ENCODE measurements around the gene MS4A8.
"Not testable (repeated sequence)": the region's sequence is repeated elsewhere in the genome, so short reads cannot be mapped to it uniquely, and the experiment has no call there.

MS4A8 gene, protein sequence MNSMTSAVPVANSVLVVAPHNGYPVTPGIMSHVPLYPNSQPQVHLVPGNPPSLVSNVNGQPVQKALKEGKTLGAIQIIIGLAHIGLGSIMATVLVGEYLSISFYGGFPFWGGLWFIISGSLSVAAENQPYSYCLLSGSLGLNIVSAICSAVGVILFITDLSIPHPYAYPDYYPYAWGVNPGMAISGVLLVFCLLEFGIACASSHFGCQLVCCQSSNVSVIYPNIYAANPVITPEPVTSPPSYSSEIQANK

DNA sequence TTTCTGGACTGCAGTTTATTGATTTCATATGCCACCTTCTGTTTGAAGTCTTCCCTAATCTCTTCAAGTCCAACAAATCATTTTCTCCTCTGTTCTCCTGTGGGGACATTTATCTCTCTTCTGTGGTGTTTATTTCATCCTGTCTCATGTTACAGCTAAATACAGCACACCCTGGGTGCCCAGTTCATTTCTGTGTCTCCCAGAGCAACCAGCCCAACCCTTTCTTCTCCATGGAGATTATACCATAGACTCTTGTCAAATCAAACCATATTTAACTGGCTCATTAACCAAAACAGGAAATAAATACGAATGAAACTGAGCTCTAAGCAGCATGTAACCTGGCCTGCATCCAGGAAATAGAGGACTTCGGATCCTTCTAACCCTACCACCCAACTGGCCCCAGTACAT, at the start of gene MS4A8:
Gene MS4A8 (plus strand): TSS at position 329 of the 408 bp plus-strand sequence. CDS start 1,249 bp downstream, outside the sequence.
- DNase-seq, result peak; percentile 99

DNA sequence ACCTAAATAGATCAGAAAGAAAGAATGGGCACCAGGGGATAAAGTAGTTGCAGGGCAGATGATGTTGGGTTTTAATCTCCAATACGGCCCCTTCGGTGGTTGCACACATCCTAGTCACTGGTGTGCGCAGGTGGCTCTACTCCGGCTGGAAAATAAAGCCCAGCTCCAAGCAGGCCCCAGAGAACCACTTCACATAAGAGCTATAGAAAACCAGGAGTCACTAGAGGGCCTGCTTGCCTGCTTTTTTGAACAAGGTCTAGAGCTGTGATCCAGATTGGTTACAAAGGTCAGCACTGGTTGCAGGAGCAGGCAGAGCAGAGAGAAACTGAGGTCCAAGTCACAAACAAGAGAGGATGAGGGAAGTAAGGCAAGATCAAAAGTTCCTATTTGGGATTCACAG, 41.5 kb upstream of the MS4A8 start:
- peak; percentile 88 for DNase-seq

DNA sequence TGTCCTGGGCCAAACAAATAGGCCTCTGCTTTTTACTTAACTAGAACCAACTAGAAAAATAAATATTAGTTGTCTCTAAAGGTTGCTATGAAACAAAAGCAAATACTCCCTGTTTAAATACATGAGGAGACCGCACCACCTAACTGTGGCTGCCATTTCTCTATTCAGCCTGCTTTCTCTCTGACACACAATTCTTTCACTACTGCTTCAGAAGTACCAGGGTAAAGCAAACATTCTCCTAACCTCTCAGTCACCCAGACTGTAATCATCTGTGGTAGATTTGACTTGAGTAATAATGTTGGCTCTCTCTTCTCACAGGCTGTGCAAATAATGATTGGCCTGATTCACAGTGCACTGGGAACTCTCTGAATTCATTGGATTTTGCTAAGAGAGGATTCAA, 41.0 kb upstream of the MS4A8 start:
- DNase-seq, result peak; percentile 94

DNA sequence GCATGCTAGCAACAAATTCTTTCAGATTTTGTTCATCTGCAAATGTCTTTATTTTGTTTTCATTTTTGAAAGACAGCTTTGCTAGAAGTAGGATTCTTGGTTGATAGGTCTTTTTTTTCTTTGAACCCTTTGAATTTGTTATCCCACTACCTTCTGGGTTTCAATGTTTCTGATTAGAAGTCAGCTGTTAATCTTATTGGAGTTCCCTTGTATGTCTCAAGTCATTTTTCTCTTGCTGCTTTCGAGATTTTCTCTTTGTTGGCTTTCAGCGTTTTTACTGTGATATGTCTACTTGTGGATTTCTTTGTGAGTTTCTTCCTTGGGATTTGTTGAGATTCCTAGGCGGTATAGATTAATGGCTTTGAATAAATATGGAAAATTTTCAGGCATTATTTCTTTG, 27.2 kb upstream of the MS4A8 start:
- DNase-seq, result peak; percentile 10

DNA sequence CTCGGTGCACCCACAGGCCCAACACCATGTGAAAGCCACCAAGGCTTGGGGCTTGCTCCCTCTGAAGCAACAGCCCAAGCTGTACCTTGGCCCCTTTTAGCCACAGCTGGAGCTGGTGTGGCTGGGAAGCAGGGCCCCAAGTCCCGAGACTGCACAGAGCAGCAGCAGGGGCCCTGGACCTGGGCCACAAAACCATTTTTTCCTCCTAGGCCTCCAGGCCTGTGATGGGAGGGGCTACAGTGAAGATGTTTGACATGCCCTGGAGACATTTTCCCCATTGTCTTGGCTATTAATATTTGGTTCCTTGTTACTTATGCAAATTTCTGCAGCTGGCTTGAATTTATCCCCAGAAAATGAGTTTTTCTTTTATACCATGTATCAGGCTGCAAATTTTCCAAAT, 21.2 kb upstream of the MS4A8 start:
- not testable (repeated sequence) for DNase-seq

DNA sequence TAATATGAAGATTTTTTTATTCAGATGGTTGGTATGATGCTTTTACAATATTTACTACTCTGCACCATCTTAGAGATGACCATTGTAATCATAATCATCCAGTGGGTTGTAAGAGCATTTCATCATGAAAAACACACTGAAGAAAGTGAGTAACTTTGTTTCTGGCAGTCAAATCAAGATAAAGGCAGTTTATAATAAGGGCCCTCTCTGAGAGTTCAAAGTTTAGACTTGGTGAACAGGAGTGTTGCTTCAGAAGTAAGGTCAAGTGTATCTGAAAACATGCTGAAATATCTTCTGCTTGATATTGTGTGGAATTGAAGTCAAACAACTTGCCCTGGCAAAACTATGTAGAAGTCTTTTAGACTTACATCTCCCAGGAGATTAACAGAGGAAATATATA, 19.5 kb upstream of the MS4A8 start:
- no peak for DNase-seq

DNA sequence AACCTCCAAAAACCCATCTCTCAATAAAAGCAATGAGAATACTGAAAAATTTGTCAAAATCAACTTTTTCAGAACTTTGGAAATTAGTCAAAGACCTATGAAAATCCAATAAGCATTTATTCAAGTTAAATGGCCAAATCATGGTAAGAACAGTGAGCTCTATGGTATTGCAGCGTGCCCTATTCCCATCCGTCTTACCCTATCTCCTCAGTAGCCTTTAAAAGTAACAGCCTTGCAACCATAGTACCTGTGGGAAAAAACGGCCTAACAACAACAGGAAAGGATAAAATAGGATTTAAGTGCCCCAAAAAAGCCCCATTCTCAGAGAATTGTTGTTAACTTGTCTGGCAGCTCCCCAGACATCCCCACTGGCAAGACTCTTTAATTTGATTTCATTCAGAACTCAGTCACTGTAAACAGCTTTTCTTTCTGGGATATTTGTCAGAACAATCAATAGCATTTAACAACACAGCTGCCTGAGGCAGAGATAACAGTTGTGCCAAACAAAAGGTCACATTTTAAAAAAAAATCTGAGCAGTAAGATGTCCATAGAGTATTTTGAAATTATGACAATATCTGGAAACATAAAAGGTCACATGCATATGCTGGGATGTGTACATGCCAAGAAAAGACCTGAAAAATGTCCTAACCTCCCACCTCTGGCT, 18.8 kb upstream of the MS4A8 start:
- no peak for DNase-seq

DNA sequence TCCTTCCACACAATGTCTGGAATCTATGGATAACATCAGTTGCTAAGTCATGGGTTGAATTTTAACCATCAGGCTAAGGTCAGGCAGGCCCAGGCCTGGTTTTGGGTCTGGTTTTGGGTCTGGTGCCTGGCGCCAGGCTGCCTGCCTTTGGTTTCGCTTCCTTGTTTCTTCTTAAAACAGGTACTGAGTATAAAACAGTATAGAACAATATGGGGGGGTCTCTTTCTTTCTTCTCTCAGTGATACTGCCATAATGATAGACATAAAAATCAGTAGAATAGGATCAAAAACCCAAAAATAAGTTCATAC, 14.9 kb upstream of the MS4A8 start:
- DNase-seq, result not testable (repeated sequence)

DNA sequence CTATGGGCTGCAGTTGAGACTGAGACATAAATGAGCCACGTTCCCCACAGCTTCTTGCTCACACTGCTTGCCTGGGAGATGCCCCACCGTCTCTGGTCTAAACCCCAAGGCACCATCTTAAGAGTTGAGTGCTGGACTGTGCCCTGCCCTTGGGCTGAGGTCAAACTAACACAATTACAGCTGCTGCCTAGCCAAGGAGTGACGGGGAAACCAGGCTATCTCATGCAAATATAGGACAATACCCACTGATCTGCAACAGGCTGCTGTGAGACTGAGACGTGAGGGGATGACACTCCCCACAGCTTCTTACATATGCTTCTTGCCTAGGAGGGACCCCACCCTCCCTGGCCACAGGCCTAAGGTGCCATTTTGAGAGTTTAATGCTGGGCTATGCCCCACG, 7.8 kb upstream of the MS4A8 start:
- DNase-seq, result no peak

DNA sequence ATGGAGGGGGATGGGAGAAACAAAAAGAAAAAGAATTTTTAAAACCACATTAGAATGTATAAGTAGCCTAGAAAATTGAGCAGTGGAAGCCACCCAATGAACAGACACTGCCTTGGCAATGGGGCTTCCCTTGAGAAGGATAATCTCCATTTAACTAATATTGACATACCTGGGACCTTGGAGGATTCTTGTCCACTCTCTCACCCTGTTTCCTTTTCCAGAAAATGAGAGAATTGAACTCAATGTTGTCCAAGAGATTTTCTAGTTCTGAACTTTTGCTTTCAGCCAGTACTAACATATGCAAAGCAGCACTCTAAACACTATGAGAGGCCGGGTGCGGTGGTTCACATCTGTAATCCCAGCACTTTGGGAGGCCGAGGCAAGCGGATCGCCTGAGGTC, 524 bp downstream of the MS4A8 start:
- peak; percentile 63 for DNase-seq

DNA sequence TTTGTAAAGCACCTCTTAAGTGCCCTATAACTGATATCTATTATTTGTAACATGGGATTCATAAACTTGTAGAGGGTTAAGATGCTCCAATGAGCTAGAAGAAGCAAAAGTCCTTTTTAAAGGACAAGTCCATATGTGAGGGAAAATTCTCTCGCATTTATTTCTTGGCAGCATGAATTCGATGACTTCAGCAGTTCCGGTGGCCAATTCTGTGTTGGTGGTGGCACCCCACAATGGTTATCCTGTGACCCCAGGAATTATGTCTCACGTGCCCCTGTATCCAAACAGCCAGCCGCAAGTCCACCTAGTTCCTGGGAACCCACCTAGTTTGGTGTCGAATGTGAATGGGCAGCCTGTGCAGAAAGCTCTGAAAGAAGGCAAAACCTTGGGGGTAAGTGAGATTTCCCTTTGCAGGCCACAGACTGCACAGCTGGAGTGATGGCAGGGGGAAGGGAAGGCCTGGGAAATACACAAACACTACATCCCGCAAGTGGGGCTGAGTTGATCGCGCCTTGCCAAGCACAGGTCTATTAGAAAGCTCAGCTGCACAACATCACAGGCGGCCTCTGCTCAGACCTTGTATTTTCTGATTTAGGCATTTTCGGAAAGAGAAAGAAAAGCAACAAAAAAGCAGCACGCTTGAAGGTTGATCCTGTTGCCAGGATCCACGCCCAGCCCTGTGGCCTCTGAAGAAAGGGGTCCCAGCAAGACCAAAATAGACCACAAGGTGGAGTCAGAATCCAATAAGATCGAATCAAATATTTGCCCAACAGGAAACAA, 1.5 kb downstream of the MS4A8 start:
- peak; percentile 92 for DNase-seq

DNA sequence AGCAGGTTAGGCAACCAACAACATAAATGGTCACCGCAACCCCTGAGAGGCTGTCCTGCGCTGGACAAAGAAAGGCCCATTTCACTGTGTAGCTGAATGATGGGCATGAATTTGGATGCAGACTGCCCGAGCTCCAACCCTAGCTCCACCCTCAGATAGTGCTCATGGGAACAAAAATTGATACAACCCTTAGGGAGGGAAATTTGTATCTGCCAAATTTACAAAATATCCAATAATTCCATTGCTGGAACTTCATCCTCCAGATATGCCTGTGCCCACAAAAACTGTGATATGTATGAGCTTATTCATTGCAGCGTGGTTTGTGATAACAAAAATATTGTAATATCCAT, 2.0 kb downstream of the MS4A8 start:
- DNase-seq, result no peak

DNA sequence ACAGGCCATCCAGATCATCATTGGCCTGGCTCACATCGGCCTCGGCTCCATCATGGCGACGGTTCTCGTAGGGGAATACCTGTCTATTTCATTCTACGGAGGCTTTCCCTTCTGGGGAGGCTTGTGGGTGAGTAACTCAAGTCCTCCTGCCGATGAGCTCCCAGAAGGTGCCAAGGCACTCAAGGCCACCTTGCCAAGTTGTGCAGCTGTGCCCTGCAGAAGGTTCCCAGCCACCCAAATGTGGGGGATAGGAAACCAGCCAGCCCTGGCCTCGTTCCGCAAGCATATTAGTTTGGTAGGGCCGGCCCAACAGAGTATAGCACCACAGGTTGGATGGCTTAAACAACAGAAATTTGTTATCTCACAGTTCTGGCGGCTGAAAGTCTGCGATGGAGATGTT, 4.0 kb downstream of the MS4A8 start:
- DNase-seq, result no peak

DNA sequence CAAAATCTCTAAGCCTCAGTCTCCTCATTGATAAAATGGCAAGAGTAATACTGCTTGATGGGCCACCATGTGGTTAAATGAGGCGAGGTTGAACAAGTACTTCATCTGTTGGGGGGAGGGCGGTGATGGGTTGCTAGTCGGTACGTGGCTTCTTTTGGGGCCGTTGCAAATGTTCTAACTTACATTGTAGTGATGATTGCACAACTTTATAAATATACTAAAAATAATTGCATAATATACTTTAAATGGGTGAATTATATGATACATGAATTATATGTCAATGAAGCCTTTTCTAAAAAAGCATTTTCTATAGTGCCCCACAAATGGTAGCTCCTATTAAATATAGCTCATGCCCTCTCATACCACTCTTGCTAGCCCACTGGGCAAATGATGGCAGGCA, 6.5 kb downstream of the MS4A8 start:
- DNase-seq, result no peak

DNA sequence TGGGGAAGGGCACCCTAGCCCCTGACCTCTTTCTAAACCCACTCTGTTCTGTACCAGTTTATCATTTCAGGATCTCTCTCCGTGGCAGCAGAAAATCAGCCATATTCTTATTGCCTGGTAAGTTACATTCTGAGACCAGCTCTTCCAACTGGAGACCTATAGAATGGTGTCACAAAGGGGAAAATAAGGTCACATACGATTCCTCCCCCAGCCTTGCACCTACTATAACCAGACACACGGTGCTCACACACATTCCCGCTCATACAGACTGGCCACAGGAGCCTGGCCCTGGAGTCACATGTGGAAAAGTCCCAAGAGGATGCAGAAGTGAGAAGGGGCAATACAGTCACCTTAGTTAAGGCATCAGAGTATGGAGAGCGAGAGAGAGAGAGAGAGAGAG, 7.5 kb downstream of the MS4A8 start:
- no peak for DNase-seq

DNA sequence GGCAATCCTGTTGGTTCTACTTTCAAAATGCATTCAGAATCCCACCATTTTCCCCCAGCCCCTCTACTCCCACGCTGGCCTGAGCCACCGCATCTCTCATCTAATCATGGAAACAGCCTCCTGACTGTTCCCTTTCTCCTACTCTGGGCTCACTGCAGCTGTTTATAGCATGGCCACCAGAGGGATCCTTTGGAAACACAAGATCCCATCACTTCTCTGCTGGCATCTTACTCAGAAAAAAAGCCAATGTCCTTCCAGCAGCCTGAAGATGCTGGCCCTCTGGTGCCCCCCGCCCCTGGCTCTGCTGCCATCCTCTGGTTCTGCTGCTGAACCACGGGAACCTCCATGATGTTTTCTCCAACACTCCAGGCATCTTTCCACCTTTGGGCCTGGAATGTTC, 11.1 kb downstream of the MS4A8 start:
- peak; percentile 10 for DNase-seq

DNA sequence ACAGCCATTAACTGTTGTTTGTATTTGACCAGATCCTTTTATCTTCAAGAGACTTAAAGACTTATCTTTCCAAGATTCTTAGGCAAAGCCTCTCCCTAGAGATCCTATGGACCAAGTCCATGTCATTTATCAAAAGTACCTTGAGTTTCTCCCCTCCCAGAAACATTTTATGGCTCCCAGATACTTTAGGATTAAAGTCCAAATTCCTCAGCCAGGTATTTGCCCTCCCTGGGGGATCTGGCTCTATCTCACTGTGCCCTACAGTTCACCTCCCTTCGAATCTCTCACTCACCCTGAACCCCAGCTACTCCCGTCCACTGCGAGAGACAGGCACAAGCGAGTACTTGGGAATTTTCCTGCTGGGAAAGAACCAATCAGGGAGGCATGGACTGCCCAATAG, 11.9 kb downstream of the MS4A8 start:
- DNase-seq, result no peak

DNA sequence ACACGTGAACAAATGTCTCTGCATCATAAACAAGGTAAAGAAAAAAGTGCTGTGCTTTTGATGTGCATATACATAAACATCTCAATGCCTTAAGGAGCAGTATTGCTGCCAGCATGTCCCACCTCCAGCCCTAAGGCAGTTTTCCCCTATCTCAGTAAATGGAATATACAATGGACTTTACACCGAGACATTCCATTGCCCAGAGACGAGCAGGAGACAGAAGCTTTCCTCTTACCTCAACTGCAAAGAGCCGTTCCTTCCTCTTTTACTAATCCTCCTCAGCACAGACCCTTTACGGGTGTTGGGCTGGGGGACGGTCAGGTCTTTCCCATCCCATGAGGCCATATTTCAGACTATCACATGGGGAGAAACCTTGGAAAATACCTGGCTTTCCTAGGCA, 14.0 kb downstream of the MS4A8 start:
- not testable (repeated sequence) for DNase-seq

DNA sequence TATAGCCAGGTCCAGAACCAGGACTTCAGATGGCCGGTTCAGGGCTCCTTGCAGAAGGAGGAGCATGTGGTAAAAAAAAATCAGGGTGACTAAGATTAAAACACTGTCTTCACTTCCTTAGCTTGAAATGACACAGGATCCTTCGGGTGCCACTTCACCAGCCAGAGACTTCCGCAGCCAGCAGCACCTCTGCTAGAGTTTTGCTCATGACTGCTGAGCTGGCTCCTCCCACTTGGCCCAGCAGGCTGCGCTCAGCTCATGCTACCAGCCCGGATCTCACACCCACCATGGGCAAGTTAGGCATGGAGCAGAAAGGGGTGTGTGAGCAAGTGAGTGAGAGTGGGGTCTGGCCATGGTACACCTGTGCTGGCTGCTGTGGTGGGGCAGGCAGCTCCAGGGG, 18.5 kb downstream of the MS4A8 start:
- DNase-seq, result no peak

DNA sequence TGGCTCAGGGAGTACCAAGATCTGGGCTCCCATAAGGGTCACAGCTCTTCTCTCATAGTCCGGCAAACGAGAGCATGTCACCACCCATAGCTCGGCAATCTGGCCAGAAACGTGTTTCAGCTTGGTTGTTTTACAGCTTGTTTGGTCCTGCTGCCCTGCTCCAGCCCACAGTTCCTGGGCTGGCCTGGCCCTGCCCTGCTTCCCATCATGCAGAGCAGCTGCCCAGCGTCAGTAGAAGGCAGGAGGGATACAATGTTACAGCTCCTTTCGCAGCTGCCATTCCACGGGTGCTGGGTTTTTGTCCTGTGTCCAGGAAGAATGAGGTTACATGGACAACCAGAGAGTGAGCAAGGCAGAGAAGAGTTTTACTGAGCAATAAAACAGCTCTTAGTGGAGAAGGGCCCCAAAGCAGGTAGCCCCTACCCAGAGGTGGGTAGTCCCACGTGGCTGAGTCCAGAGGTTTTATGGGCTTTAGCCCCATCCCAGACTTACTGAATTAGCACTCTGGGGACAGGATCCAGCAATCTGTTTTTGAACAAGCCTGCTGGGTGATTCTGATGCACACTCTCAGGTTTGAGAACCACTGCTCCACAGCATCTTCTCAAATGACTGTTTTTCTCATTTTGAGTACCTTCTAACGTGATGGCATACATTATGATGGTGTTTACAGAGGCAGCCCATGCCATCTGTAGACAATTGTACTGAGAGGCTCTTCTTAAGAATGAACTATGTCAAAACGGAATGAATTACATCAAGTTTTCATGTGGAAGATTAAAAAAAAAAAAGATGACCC, 19.3 kb downstream of the MS4A8 start:
- no peak for DNase-seq

DNA sequence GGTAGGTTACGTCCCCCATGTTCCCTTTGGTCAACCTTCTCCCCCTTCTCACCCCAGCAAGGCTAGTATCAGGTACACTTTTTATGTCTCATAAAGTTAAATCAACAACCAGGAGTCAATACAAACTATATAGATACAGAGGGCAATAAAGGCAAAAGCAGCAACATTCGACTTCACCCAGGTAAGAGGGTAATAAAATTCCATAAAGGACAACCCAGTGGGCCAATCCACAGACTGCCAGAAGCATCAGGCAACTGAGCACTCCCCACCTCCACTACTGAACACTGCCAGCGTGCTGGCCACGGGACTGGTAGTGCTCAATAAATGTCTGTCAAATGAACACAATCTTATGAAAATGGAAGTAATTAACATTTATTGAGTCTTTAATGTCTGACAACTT, 20.0 kb downstream of the MS4A8 start:
- no peak for DNase-seq

DNA sequence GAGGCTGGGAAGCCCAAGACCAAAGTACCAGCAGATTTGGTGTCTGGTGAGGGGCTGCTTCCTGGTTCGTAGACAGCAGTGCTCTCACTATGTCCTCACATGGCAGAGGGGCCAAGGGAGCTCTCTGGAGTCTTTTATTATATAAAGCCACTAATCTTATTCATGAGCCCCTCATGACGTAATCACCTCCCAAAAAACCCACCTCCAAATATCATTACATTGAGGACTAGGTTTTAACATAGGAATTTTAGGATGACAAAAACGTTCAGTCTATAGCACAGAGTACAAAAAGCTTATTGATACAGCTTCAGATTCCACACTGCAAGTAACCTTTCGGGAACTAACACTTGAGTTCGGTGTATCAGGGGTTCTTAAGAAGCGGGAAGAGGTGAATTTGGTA, 21.0 kb downstream of the MS4A8 start:
- no peak for DNase-seq

DNA sequence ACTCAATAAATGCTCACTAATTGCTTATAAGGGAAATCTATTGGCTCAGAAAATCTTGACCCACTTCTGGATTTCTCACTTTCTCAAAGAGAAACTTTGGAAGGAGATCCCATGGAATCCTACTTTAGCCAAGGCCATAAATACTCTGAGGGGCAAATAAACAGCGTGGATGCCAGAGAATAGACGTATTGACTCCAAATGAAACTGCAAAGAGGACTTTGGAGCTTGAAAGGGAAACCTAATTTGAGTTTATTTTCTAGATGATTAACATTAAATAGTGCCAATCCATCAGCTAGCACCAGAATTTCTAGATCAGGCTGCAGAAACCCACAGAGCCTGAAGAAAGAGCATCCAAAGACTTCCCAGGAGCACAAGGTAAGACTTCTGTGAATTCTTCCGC, 25.0 kb downstream of the MS4A8 start, which contains the start of gene MS4A18:
Gene MS4A18 (plus strand): TSS at position 301 of the 400 bp plus-strand sequence.
- no peak for DNase-seq

DNA sequence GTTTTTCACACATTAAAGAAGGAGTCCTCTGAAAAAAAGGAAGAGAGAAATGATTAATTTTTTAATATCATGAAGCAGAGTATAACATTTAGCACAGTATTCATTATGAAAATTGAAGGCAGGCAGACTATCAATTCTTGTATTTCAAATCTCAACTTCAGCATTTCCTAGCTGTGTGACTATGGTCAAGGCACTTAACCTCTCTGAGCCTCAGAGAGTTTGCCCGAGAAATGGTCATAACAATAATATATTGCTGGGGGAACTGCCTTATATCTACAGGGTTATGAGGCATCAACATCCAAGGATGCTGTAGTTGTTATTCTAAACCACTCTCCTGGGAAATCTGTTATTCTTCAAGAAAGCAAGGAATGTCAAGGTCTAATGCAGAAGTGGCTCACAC, 26.2 kb downstream of the MS4A8 start:
- DNase-seq, result no peak
